NT2/D1 (cell line): ENCODE results near the gene INPP4A.

Experiments used
- YY1 ChIP-seq: IDR thresholded peaks from 2 replicates; pipeline ENCODE4 v1.6.1; 2011; ENCODE audit not compliant: insufficient read length, insufficient read depth
- ZNF274 ChIP-seq: IDR thresholded peaks from 2 replicates; pipeline ENCODE4 v1.6.1; 2011; ENCODE audit warnings: mild to moderate bottlenecking, low read depth, low read length

DNA sequence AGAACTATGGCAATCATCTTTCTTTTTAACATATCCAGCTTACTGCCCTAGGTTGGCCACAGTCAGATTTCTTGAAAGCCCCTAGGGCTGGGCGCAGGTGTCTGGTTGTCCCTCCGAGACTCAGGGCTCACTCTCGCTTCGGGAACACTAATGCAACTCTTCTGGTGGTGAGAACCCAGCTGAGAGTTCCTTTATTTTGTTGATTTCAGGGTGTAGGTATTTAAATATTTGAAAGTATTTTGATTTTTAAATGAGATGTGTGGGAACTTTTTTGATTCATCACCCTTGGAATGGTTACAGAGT lies 40.7 kb downstream of the INPP4A start:
- TF ChIP-seq ZNF274 (no peak), YY1 (no peak)
